Activated CD8-positive, alpha-beta memory T cell treated with anti-CD3 and anti-CD28 coated beads, Interleukin-2, amount 50 U/mL, for 4 hours (primary cell): ENCODE data around the gene ATL1.

Experiments used
- DNase-seq: peaks from one replicate; pipeline ENCODE4 v3.0.0-alpha.2; 2020

The ATL1 gene

GRCh38 chr14:50559990-50560930 lies at the start of gene ATL1:
Gene ATL1 (plus strand): TSS chr14:50560145. CDS start chr14:50560266, 121 bp downstream.
- DNase-seq, result peak; percentile 30

GRCh38 chr14:50510157-50510556 lies 49.8 kb upstream of the ATL1 start:
- DNase-seq, result no peak

GRCh38 chr14:50512463-50512862 lies 47.5 kb upstream of the ATL1 start:
- no peak for DNase-seq

- no peak for DNase-seq
Measured at GRCh38 chr14:50516091-50516490, 43.9 kb upstream of the ATL1 start.

GRCh38 chr14:50520947-50521815 lies 38.8 kb upstream of the ATL1 start:
- DNase-seq, result peak; percentile 53

GRCh38 chr14:50521912-50522341 lies 38.0 kb upstream of the ATL1 start:
- DNase-seq, result no peak

- DNase-seq, result no peak
Measured at GRCh38 chr14:50523271-50524041, 36.5 kb upstream of the ATL1 start.

- DNase-seq, result no peak
Measured at GRCh38 chr14:50524060-50524459, 35.9 kb upstream of the ATL1 start.

- DNase-seq, result no peak
Measured at GRCh38 chr14:50524731-50525515, 35.0 kb upstream of the ATL1 start.

GRCh38 chr14:50528000-50528399 lies 31.9 kb upstream of the ATL1 start:
- no peak for DNase-seq

- no peak for DNase-seq
Measured at GRCh38 chr14:50529288-50530179, 30.4 kb upstream of the ATL1 start.

GRCh38 chr14:50530358-50530757 lies 29.6 kb upstream of the ATL1 start:
- DNase-seq, result no peak

- DNase-seq, result no peak
Measured at GRCh38 chr14:50530794-50531365, 29.1 kb upstream of the ATL1 start.

GRCh38 chr14:50531595-50532501 lies 28.1 kb upstream of the ATL1 start:
- DNase-seq, result no peak

- peak; percentile 91 for DNase-seq
Measured at GRCh38 chr14:50532502-50533240, 27.3 kb upstream of the ATL1 start, which contains the start of gene MAP4K5. Gene MAP4K5 (minus strand): TSS chr14:50532569. CDS start chr14:50532049, 520 bp downstream.

- DNase-seq, result no peak
Measured at GRCh38 chr14:50533241-50533705, 26.7 kb upstream of the ATL1 start.

- DNase-seq, result no peak
Measured at GRCh38 chr14:50533806-50534205, 26.1 kb upstream of the ATL1 start.

- DNase-seq, result no peak
Measured at GRCh38 chr14:50534416-50534815, 25.5 kb upstream of the ATL1 start.
